ENCODE results near the gene RUNX1.

RUNX1 gene

GRCh38 chr21:34885626-34886239 lies 163.4 kb downstream of the RUNX1 start:
- Histone ChIP-seq H3K27me3 (peaks cover 66% of the 10 kb centered on the region), H3K36me3 (no peaks in the 10 kb centered on the region), H3K4me1 (no peaks in the 10 kb centered on the region), H3K9me3 (no peaks in the 10 kb centered on the region; the same call in 1 of the 2 replicates), H3K4me3 (ENCODE audit: low read depth, low read length) (no peak overlapping the region)
- DNase-seq, result no peak
- no peak for TF ChIP-seq CTCF (IDR thresholded peaks at IDR 0.05; ENCODE audit: low read depth, low read length)

- no peaks in the 10 kb centered on the region for H3K36me3 ChIP-seq
- peaks cover 63% of the 10 kb centered on the region for H3K27me3 ChIP-seq
- no peak for DNase-seq
- no peaks in the 10 kb centered on the region for H3K4me1 ChIP-seq
- TF ChIP-seq CTCF (IDR thresholded peaks at IDR 0.05; ENCODE audit: low read depth, low read length), result no peak
- no peak overlapping the region for H3K4me3 ChIP-seq (ENCODE audit: low read depth, low read length)
- H3K9me3 ChIP-seq, result no peaks in the 10 kb centered on the region; the same call in 1 of the 2 replicates
Measured at GRCh38 chr21:34885125-34885524, 164.0 kb downstream of the RUNX1 start.

- Histone ChIP-seq H3K4me3 (ENCODE audit: low read depth, low read length) (no peak overlapping the region), H3K36me3 (no peaks in the 10 kb centered on the region), H3K4me1 (no peaks in the 10 kb centered on the region), H3K9me3 (no peaks in the 10 kb centered on the region), H3K27me3 (peaks cover 56% of the 10 kb centered on the region)
- no peak for TF ChIP-seq CTCF (IDR thresholded peaks at IDR 0.05; ENCODE audit: low read depth, low read length)
- no peak for DNase-seq
Measured at GRCh38 chr21:34884346-34884929, 164.7 kb downstream of the RUNX1 start.

- Histone ChIP-seq H3K4me1 (no peaks in the 10 kb centered on the region), H3K4me3 (ENCODE audit: low read depth, low read length) (no peak overlapping the region), H3K36me3 (no peaks in the 10 kb centered on the region), H3K9me3 (no peaks in the 10 kb centered on the region), H3K27me3 (peaks cover 48% of the 10 kb centered on the region)
- TF ChIP-seq CTCF (IDR thresholded peaks at IDR 0.05; ENCODE audit: low read depth, low read length), result no peak
- DNase-seq, result no peak
Measured at GRCh38 chr21:34883491-34884271, 165.4 kb downstream of the RUNX1 start.

- H3K4me3 ChIP-seq (ENCODE audit: low read depth, low read length), result no peak overlapping the region
- peaks cover 40% of the 10 kb centered on the region for H3K27me3 ChIP-seq
- no peaks in the 10 kb centered on the region for H3K4me1 ChIP-seq
- H3K36me3 ChIP-seq, result no peaks in the 10 kb centered on the region
- no peak for DNase-seq
- H3K9me3 ChIP-seq, result no peaks in the 10 kb centered on the region
- no peak for TF ChIP-seq CTCF (IDR thresholded peaks at IDR 0.05; ENCODE audit: low read depth, low read length)
Measured at GRCh38 chr21:34882719-34883131, 166.4 kb downstream of the RUNX1 start.
